ENCODE data around the gene RNF220.

GRCh38 chr1:44413740-44414139 is 8.7 kb downstream of the RNF220 start:
- TF ChIP-seq POLR2AphosphoS5 (IDR thresholded peaks at IDR 0.05; ENCODE audit: low read depth, low read length) (no peak), POLR2A (IDR thresholded peaks at IDR 0.05; ENCODE audit: low read depth, low read length) (no peak), TAF1 (IDR thresholded peaks at IDR 0.05; ENCODE audit: borderline replicate concordance, low read depth, low read length) (no peak)

All from GM12892 (cell line).